Epithelial cell of esophagus (primary cell): ENCODE results near the gene AGAP3.
A peak's percentile ranks its signal among the peaks of the same experiment; 100 is the strongest.

Source experiments
- DNase-seq: peaks from one replicate; pipeline ENCODE4 v3.0.0; 2010; ENCODE audit warnings: low read depth
- H3K4me3 ChIP-seq: 2 replicates; pipeline ENCODE4 v1.5.1; 2011; ENCODE audit warnings: mild to moderate bottlenecking, low read length, control low read depth
- CTCF ChIP-seq: IDR thresholded peaks from 2 replicates; pipeline ENCODE4 v1.5.1; 2011; ENCODE audit warnings: low read depth, mild to moderate bottlenecking, low read length, control low read depth, inconsistent platforms; ENCODE audit not compliant: insufficient read depth; ENCODE audit errors: missing control alignments

The AGAP3 gene

GRCh38 chr7:151053096-151053495 lies 33.2 kb upstream of the AGAP3 start:
- H3K4me3 ChIP-seq: no peak overlapping the region
- TF ChIP-seq CTCF: no peak
- no peak for DNase-seq

DNA sequence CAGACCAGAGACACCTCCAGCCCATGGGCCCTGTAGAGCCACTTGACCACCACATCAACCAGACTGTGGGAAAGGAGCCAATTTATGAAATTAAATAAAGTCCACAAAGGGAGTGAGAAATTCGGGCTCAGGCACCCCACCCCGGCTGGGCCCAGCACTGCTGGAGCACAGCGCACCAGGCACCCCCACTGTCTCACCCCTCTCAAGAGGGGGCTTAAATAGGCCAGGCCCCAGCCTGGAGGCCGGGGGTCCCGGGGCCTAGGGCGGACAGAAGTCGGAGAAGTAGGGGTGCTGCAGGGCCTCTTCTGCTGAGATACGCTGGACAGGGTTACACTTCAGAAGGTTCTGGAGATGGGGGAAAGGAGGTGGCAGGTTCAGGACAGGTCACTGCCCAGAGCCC lies 32.5 kb upstream of the AGAP3 start:
- DNase-seq: no peak
- no peak overlapping the region for H3K4me3 ChIP-seq
- TF ChIP-seq CTCF: no peak

DNA sequence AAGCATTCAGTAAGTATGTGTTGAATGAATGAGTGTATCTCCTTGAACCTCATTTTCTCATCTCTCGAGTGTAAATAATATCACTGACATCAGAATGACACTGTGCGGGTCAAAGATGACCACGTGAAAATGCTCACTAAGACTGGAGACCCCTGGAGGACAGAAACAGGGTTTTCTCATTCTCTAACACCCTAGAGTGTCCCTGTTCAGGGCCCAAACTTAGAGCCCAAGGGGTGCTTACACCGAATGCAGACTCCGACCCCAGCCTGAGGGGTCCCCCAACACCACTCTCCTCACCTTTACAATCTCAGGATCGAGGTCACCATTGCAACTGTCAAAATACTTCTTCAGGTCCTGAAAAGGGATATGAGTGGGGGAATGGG lies 30.0 kb upstream of the AGAP3 start:
- no peak for DNase-seq
- H3K4me3 ChIP-seq: no peak overlapping the region
- no peak for TF ChIP-seq CTCF

DNA sequence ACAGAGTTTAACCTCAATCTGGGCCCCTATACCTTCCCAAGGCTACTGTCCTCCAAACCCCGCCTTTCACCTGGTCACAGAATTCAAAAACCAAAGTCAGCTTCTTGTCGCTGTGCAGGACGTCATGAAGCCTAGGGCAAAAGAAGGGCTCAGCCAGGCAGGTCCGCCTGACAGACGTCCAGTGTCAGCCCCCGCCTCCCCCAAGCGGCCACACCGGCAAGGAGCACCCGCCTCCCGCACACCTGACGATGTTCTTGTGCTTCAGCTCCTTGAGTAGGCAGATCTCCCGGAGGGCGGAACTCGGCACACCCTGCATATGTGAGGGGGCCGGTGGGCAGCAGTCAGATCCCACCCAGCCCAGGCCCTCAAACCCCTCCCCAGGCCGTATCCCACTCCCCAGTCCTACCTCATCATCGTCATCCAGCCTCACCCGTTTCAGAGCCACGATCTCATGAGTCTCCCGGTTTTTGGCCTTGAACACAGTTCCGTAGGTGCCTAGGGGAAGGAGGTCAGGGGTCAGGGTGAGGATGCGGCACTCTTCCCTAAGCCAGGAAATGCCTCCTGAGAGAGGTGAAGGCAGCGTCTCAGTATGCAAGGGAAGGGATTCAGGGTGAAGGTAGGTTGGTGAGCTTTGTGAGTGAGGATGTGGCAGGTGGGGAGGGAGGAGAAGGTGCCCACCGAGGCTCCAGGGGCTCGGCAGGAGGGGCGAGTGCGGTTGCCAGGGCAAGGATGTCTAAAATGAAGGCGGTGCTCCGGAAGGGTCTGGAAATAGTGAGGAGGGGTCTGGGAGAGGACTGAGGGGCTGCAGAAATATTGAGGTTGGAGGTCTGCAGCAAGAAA lies 29.4 kb upstream of the AGAP3 start:
- DNase-seq: peak; percentile 47
- no peak for TF ChIP-seq CTCF

GRCh38 chr7:151057506-151057988 lies 28.7 kb upstream of the AGAP3 start, which contains the start of gene CDK5:
CDK5 (minus strand) TSS chr7:151057897; CDS start chr7:151057848, 49 bp downstream.
- no peak for TF ChIP-seq CTCF
- peak; percentile 25 for DNase-seq
- peak within 1 kb of the TSS; percentile 96 for H3K4me3 ChIP-seq

More for the DNA sequence above, 29.4 kb upstream of the AGAP3 start:
- peak overlapping the region; percentile 96 for H3K4me3 ChIP-seq

GRCh38 chr7:151057989-151058780 lies 28.1 kb upstream of the AGAP3 start:
- no peak for TF ChIP-seq CTCF
- peak; percentile 100 for DNase-seq
- peak overlapping the region; percentile 96 for H3K4me3 ChIP-seq
